WTC11 (cell line): ENCODE data around the gene KLHL29. TPM values are rescaled to one million over a fixed set of nuclear protein-coding genes. Genes with fewer than 3 reads are reported as not detected.

Experiments
- ATAC-seq: fragments of 200-7000 bp; cut with Tn5 transposase; 2 replicates; pipeline ENCODE4 v1.10.0; 2021; ENCODE audit warnings: mild to moderate bottlenecking, moderate library complexity
- CTCF ChIA-PET: fragments of 300-600 bp; sonication (Branson Sonifier 250); formaldehyde crosslinking; loops from one replicate; lab custom pipeline; 2021; ENCODE audit warnings: antibody characterized with exemption; lab: Charles Lee
- POLR2A ChIA-PET: fragments of 350-600 bp; sonication (Branson Sonifier 250); formaldehyde crosslinking; loops from one replicate; lab custom pipeline; 2021; ENCODE audit warnings: antibody characterized with exemption; lab: Charles Lee
- DNase-seq: peaks from one replicate; pipeline ENCODE4 v3.0.0; 2021; ENCODE audit warnings: low spot score
- H3K27ac Mint-ChIP-seq: 2 replicates; pipeline ENCODE4 v1.8.0; 2021; ENCODE audit warnings: mixed read lengths
- H3K27me3 Mint-ChIP-seq: 2 replicates; pipeline ENCODE4 v1.8.0; 2021; ENCODE audit warnings: low read depth, mild to moderate bottlenecking, moderate library complexity, mixed read lengths
- H3K36me3 Mint-ChIP-seq: 2 replicates; pipeline ENCODE4 v1.8.0; 2021; ENCODE audit warnings: mixed read lengths
- H3K4me1 Mint-ChIP-seq: 2 replicates; pipeline ENCODE4 v1.8.0; 2022; ENCODE audit warnings: mixed read lengths
- H3K4me3 Mint-ChIP-seq: 2 replicates; pipeline ENCODE4 v1.8.0; 2021; ENCODE audit warnings: mild to moderate bottlenecking, moderate library complexity, mixed read lengths
- H3K9me3 Mint-ChIP-seq: 2 replicates; pipeline ENCODE4 v1.8.0; 2021; ENCODE audit warnings: mixed read lengths
- AFF4 ChIP-seq: sonication (generic); formaldehyde crosslinking; IDR thresholded peaks from 2 replicates; pipeline ENCODE4 v1.8.1; 2023; ENCODE audit warnings: mild to moderate bottlenecking, missing genetic modification reagents, borderline replicate concordance
- ARID4B ChIP-seq: sonication (generic); formaldehyde crosslinking; IDR thresholded peaks from 2 replicates; pipeline ENCODE4 v1.8.0; 2023; ENCODE audit warnings: missing genetic modification reagents, mild to moderate bottlenecking, borderline replicate concordance
- ATF1 ChIP-seq: sonication (generic); formaldehyde crosslinking; IDR thresholded peaks from 2 replicates; pipeline ENCODE4 v1.8.1; 2023; ENCODE audit warnings: mild to moderate bottlenecking, moderate library complexity, missing genetic modification reagents
- ATF3 ChIP-seq: sonication (generic); formaldehyde crosslinking; conservative IDR thresholded peaks from 2 replicates; pipeline ENCODE4 v1.8.1; 2022; ENCODE audit warnings: mild to moderate bottlenecking, missing genetic modification reagents
- CDX4 ChIP-seq: fragments of 250-450 bp; sonication (Bioruptor Pico); IDR thresholded peaks from 2 replicates; pipeline ENCODE4 v1.9.0; 2021; ENCODE audit warnings: moderate library complexity, mild to moderate bottlenecking, inconsistent platforms, borderline replicate concordance
- CTCF ChIP-seq: fragments of 200-600 bp; IDR thresholded peaks from 2 replicates; pipeline ENCODE4 v1.8.0; 2022; ENCODE audit warnings: antibody characterized with exemption
- ESRRA ChIP-seq: sonication (generic); formaldehyde crosslinking; IDR thresholded peaks from 2 replicates; pipeline ENCODE4 v1.8.1; 2022; ENCODE audit warnings: mild to moderate bottlenecking, missing genetic modification reagents, borderline replicate concordance
- GTF2I ChIP-seq: fragments of 250-450 bp; sonication (Bioruptor Pico); conservative IDR thresholded peaks from 2 replicates; pipeline ENCODE4 v1.4.0; 2021; ENCODE audit warnings: mild to moderate bottlenecking
- MXD4 ChIP-seq: fragments of 250-450 bp; sonication (Bioruptor Pico); IDR thresholded peaks from 2 replicates; pipeline ENCODE4 v1.8.0; 2021; ENCODE audit warnings: mild to moderate bottlenecking, moderate library complexity, borderline replicate concordance
- NFATC4 ChIP-seq: fragments of 250-450 bp; sonication (Bioruptor Pico); IDR thresholded peaks from 2 replicates; pipeline ENCODE4 v1.9.0; 2021; ENCODE audit warnings: mild to moderate bottlenecking
- SMAD3 ChIP-seq: sonication (generic); formaldehyde crosslinking; IDR thresholded peaks from 2 replicates; pipeline ENCODE4 v1.8.0; 2022; ENCODE audit warnings: missing genetic modification reagents, mild to moderate bottlenecking, borderline replicate concordance
- USF1 ChIP-seq: sonication (generic); formaldehyde crosslinking; IDR thresholded peaks from 2 replicates; pipeline ENCODE4 v1.8.0; 2022; ENCODE audit warnings: mild to moderate bottlenecking, missing genetic modification reagents
- USF2 ChIP-seq: sonication (generic); formaldehyde crosslinking; IDR thresholded peaks from 2 replicates; pipeline ENCODE4 v1.8.1; 2023; ENCODE audit warnings: mild to moderate bottlenecking, missing genetic modification reagents, moderate library complexity
- ZBTB21 ChIP-seq: sonication (generic); formaldehyde crosslinking; IDR thresholded peaks from 2 replicates; pipeline ENCODE4 v1.8.1; 2023; ENCODE audit warnings: mild to moderate bottlenecking, missing genetic modification reagents, borderline replicate concordance
- ZBTB43 ChIP-seq: sonication (generic); formaldehyde crosslinking; IDR thresholded peaks from 2 replicates; pipeline ENCODE4 v1.8.1; 2023; ENCODE audit warnings: mild to moderate bottlenecking, missing genetic modification reagents
- ZNF396 ChIP-seq: fragments of 250-450 bp; sonication (Bioruptor Pico); IDR thresholded peaks from 2 replicates; pipeline ENCODE4 v1.8.0; 2021; ENCODE audit warnings: mild to moderate bottlenecking, moderate library complexity, borderline replicate concordance
- ZNF416 ChIP-seq: fragments of 250-450 bp; sonication (Bioruptor Pico); IDR thresholded peaks from 2 replicates; pipeline ENCODE4 v1.9.0; 2021; ENCODE audit warnings: mild to moderate bottlenecking, inconsistent platforms
- ZNF532 ChIP-seq: fragments of 250-450 bp; sonication (Bioruptor Pico); IDR thresholded peaks from 2 replicates; pipeline ENCODE4 v1.9.0; 2021; ENCODE audit warnings: mild to moderate bottlenecking, borderline replicate concordance
- total RNA-seq: library from RNA; stranded (reverse); gene quantifications from 3 replicates; pipeline ENCODE4 v1.2.3, GENCODE V29; 2021

The KLHL29 gene
- total RNA-seq, 1 experiment from 2014 or later = 7.1 TPM

GRCh38 chr2:23561088-23561487 lies 176.1 kb downstream of the KLHL29 start (continued):
- TF ChIP-seq ZNF532 (CRISPR knock-in tag) (no peak), ZNF416 (CRISPR knock-in tag) (no peak), ESRRA (CRISPR knock-in tag) (no peak), ZNF396 (CRISPR knock-in tag) (no peak), AFF4 (CRISPR knock-in tag) (no peak), SMAD3 (CRISPR knock-in tag) (no peak), ATF1 (no peak), GTF2I (CRISPR knock-in tag) (no peak), USF1 (CRISPR knock-in tag) (no peak), NFATC4 (CRISPR knock-in tag) (no peak), ATF3 (CRISPR knock-in tag) (no peak), USF2 (no peak), CDX4 (CRISPR knock-in tag) (no peak), MXD4 (CRISPR knock-in tag) (no peak)

- DNase-seq = no peak
- no peak for ATAC-seq
- Mint-ChIP-seq H3K4me3 (no peak overlapping the region), H3K9me3 (no peaks in the 10 kb centered on the region), H3K36me3 (no peaks in the 10 kb centered on the region), H3K27ac (no peak overlapping the region), H3K4me1 (peaks cover 6% of the 10 kb centered on the region), H3K27me3 (no peaks in the 10 kb centered on the region)
- ChIA-PET CTCF (no interaction called here), POLR2A (no interaction called here)
- TF ChIP-seq ARID4B (CRISPR knock-in tag) (no peak), ZBTB21 (CRISPR knock-in tag) (no peak), CTCF (no peak), ZBTB43 (CRISPR knock-in tag) (no peak)
Observed at GRCh38 chr2:23561544-23561943, 176.6 kb downstream of the KLHL29 start.
